ENCODE measurements around the gene RXRG. TPM values are rescaled to one million over a fixed set of nuclear protein-coding genes. Genes with fewer than 3 reads are reported as not detected.

Gene RXRG
- total RNA-seq, 1 donor from 2014 or later, result not detected

Other genes starting within 250 kb of the RXRG start
- gene LMX1A, start 88.4 kb downstream of the RXRG start, total RNA-seq, result not detected in 2 replicates
- not detected in 2 replicates for gene LRRC52, start 98.9 kb upstream of the RXRG start, total RNA-seq
- 100 and 101 TPM in 2 replicates for gene MGST3, start 186.1 kb upstream of the RXRG start, total RNA-seq